Measurements from ENCODE around the gene MAPK1IP1L.

GRCh38 chr14:55115460-55115859, 64.0 kb downstream of the MAPK1IP1L start:
- TF ChIP-seq EZH2 (IDR thresholded peaks at IDR 0.05; ENCODE audit: insufficient read depth, poor library complexity, severe bottlenecking) (no peak), EZH2phosphoT487 (IDR thresholded peaks at IDR 0.05; ENCODE audit: insufficient read depth, low read depth) (no peak)

All from GM23248 (cell line).